IMR-90 (cell line): ENCODE data around the gene ZFHX3. TPM values are rescaled to one million over a fixed set of nuclear protein-coding genes. Genes with fewer than 3 reads are reported as not detected.

Source experiments
- ATAC-seq: fragments of 200-7000 bp; cut with Tn5 transposase; 2 replicates; pipeline ENCODE4 v1.9.1; 2020; ENCODE audit warnings: low read depth, mild to moderate bottlenecking, moderate library complexity
- BruUV-seq: library from RNA; stranded (reverse); fragments of 400-500 nt; replicated peaks from 2 replicates; lab custom pipeline; 2021; lab: Mats Ljungman, UMichigan
- CTCF ChIA-PET: fragments of 300-600 bp; formaldehyde crosslinking; extraction: SDS; loops from one replicate; lab custom pipeline; 2021; ENCODE audit warnings: antibody characterized with exemption; lab: Yijun Ruan, JAX
- POLR2A ChIA-PET: fragments of 300-600 bp; sonication (Branson Sonifier 250); formaldehyde crosslinking; loops from one replicate; lab custom pipeline; 2022; ENCODE audit warnings: antibody characterized with exemption; ENCODE audit not compliant: unreplicated experiment; lab: Charles Lee
- DNase-seq: peaks from one replicate; pipeline ENCODE4 v3.0.0; 2013
- H2AFZ ChIP-seq: replicated peaks from 2 replicates; pipeline ENCODE3; 2013; ENCODE audit warnings: low read length, mild to moderate bottlenecking; ENCODE audit not compliant: poor library complexity
- H2AK5ac ChIP-seq: 2 replicates; pipeline ENCODE4 v1.6.1; 2013; ENCODE audit warnings: low read depth, low read length, inconsistent platforms
- H2AK9ac ChIP-seq: replicated peaks from 2 replicates; pipeline ENCODE3; 2013; ENCODE audit warnings: mild to moderate bottlenecking, low read depth, low read length, moderate library complexity; ENCODE audit not compliant: poor library complexity
- H2BK120ac ChIP-seq: 2 replicates; pipeline ENCODE4 v1.6.1; 2013; ENCODE audit warnings: low read depth, low read length, inconsistent platforms
- H2BK15ac ChIP-seq: 3 replicates; pipeline ENCODE4 v1.6.1; 2013; ENCODE audit warnings: low read depth, low read length, inconsistent platforms
- H2BK20ac ChIP-seq: 2 replicates; pipeline ENCODE4 v1.6.1; 2013; ENCODE audit warnings: low read depth, mild to moderate bottlenecking, inconsistent platforms, low read length, moderate library complexity
- H2BK5ac ChIP-seq: 2 replicates; pipeline ENCODE4 v1.6.1; 2013; ENCODE audit warnings: mild to moderate bottlenecking, low read depth, low read length, inconsistent platforms; ENCODE audit not compliant: poor library complexity, severe bottlenecking
- H3K14ac ChIP-seq: replicated peaks from 2 replicates; pipeline ENCODE4 v1.6.1; 2013; ENCODE audit warnings: low read depth, low read length, inconsistent platforms
- H3K18ac ChIP-seq: 2 replicates; pipeline ENCODE4 v1.6.1; 2013; ENCODE audit warnings: low read depth, low read length, control low read depth
- H3K23ac ChIP-seq: 2 replicates; pipeline ENCODE4 v1.6.1; 2013; ENCODE audit warnings: low read depth, low read length, inconsistent platforms
- H3K27ac ChIP-seq: 2 replicates; pipeline ENCODE4 v1.5.1; 2013; ENCODE audit warnings: mild to moderate bottlenecking, control low read depth, low read length; ENCODE audit not compliant: insufficient read depth
- H3K27me3 ChIP-seq: 2 replicates; pipeline ENCODE4 v1.6.1; 2013; ENCODE audit warnings: low read length; ENCODE audit not compliant: control insufficient read depth, insufficient read depth
- H3K36me3 ChIP-seq: 2 replicates; pipeline ENCODE4 v1.6.1; 2013; ENCODE audit warnings: low read length, mixed read lengths; ENCODE audit not compliant: control insufficient read depth, insufficient read depth
- H3K4ac ChIP-seq: 2 replicates; pipeline ENCODE4 v1.6.1; 2013; ENCODE audit warnings: low read depth, low read length, inconsistent platforms
- H3K4me1 ChIP-seq: 2 replicates; pipeline ENCODE4 v1.6.1; 2013; ENCODE audit warnings: low read length, mixed read lengths; ENCODE audit not compliant: control insufficient read depth, insufficient read depth
- H3K4me2 ChIP-seq: 2 replicates; pipeline ENCODE4 v1.6.1; 2013; ENCODE audit warnings: low read depth, mild to moderate bottlenecking, control low read depth, low read length, moderate library complexity
- H3K4me3 ChIP-seq: 2 replicates; pipeline ENCODE4 v1.5.1; 2013; ENCODE audit warnings: low read depth, mild to moderate bottlenecking, control low read depth, low read length, moderate library complexity; ENCODE audit not compliant: insufficient read depth
- H3K56ac ChIP-seq: 2 replicates; pipeline ENCODE4 v1.6.1; 2013; ENCODE audit warnings: low read length, inconsistent platforms; ENCODE audit not compliant: insufficient read depth; ENCODE audit errors: extremely low read depth
- H3K79me1 ChIP-seq, 2 experiments: 2 replicates each; pipeline ENCODE4 v1.6.1; 2013; ENCODE audit warnings: low read length in 2 of 2, inconsistent platforms in 1 of 2, low read depth in 1 of 2
- H3K9ac ChIP-seq: 2 replicates; pipeline ENCODE4 v1.6.1; 2013; ENCODE audit warnings: low read depth, low read length, control low read depth
- H3K9me1 ChIP-seq: 2 replicates; pipeline ENCODE4 v1.6.1; 2013; ENCODE audit warnings: low read length, inconsistent platforms; ENCODE audit not compliant: insufficient read depth
- H3K9me3 ChIP-seq: 2 replicates; pipeline ENCODE4 v1.6.1; 2013; ENCODE audit warnings: low read length; ENCODE audit not compliant: control insufficient read depth, insufficient read depth
- H4K20me1 ChIP-seq: 2 replicates; pipeline ENCODE4 v1.6.1; 2013; ENCODE audit warnings: low read length, inconsistent platforms; ENCODE audit not compliant: insufficient read depth
- H4K5ac ChIP-seq: 2 replicates; pipeline ENCODE4 v1.6.1; 2013; ENCODE audit warnings: mild to moderate bottlenecking, low read depth, low read length, control low read depth
- H4K8ac ChIP-seq, 2 experiments: 2 replicates each; pipeline ENCODE4 v1.6.1; 2013; ENCODE audit warnings: low read depth in 2 of 2, low read length in 2 of 2, control low read depth in 1 of 2, inconsistent platforms in 1 of 2
- H4K91ac ChIP-seq: 2 replicates; pipeline ENCODE4 v1.6.1; 2013; ENCODE audit warnings: low read depth, low read length, inconsistent platforms; ENCODE audit not compliant: insufficient read depth
- BHLHE40 ChIP-seq: fragments of 150-350 bp; IDR thresholded peaks from 2 replicates; pipeline ENCODE4 v1.6.1; 2016; ENCODE audit warnings: mild to moderate bottlenecking, low read depth, low read length
- NFE2L2 ChIP-seq: fragments of 150-350 bp; IDR thresholded peaks from 2 replicates; pipeline ENCODE4 v1.6.1; 2016; ENCODE audit warnings: low read depth, mild to moderate bottlenecking, low read length
- RAD21 ChIP-seq: IDR thresholded peaks from 2 replicates; pipeline ENCODE4 v1.6.1; 2012; ENCODE audit warnings: low read length, improper control_type of control experiment
- WGBS, 2 experiments: methylation state at CpG; one replicate each; pipeline versions ENCODE4 v1.1.5 to v1.1.7; 2013; ENCODE audit warnings: missing lambda C conversion rate in 2 of 2; ENCODE audit not compliant: insufficient read length in 1 of 2; ENCODE audit errors: extremely low coverage in 2 of 2; 5-methylcytosine and 5-hydroxymethylcytosine counted together
- dilution Hi-C: fragments of 300-500 bp; cut with HindIII; formaldehyde crosslinking; loops from one replicate; pipeline ENCODE4 v1.14.3; 2018; ENCODE audit warnings: low sequenced_read_pairs; ENCODE audit not compliant: unreplicated experiment
- in situ Hi-C: fragments of 300-500 bp; cut with MboI; formaldehyde crosslinking; loops from 3 replicates; pipeline ENCODE4 v1.14.3; 2019; ENCODE audit warnings: low sequenced_read_pairs, inconsistent platforms, mixed read lengths
- intact Hi-C: fragments of 100-400 bp; cut with micrococcal nuclease; formaldehyde crosslinking; loops from 2 replicates; pipeline ENCODE4 v1.10.0; 2022
- polyA plus RNA-seq, 3 experiments: library from polyadenylated mRNA; depleted of rRNA; stranded (reverse); fragments of >200 nt; gene quantifications; 2 replicates each; pipeline ENCODE4 v1.2.3, GENCODE V29; 2012; ENCODE audit warnings: low replicate concordance in 1 of 3
- total RNA-seq: library from RNA; depleted of rRNA; stranded (reverse); fragments of >200 nt; gene quantifications from 2 replicates; pipeline ENCODE4 v1.2.3, GENCODE V29; 2012

The ZFHX3 gene
- total and polyA plus RNA-seq, 2 of the 4 experiments (the other 2 are of a cell fraction): 1.4 to 1.7 TPM

DNA sequence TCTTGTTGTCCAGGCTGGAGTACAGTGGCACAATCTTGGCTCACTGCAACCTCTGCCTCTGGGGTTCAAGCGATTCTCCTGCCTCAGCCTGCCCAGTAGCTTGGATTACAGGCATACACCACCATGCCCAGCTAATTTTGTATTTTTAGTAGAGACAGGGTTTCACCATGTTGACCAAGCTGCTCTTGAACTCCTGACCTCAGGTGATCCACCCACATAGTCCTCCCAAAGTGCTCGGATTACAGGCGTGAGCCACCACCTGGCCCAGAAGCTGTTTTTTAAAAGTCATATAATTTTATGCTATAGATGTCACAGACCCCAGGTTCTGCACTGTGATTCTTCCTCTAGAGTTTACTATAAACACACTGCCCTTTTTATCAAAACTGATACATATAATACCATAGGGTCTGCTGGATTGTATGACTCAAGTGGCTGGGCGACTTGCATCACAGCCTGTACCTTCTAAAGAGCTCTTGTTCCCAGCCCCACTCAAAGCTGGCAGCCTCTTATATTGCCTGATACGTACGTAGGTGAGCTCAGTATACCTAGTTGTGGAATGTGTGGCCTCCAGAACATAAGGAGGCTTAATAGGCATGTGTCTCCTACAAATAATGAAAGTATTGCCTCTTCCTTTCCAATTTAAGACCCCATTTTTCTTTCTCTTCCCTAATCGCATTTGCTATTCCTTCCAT lies 295.8 kb downstream of the ZFHX3 start:
- Histone ChIP-seq H3K9me1 (no peaks in the 10 kb centered on the region), H3K14ac (no peak overlapping the region), H3K4me1 (no peaks in the 10 kb centered on the region), H2BK5ac (no peak overlapping the region), H4K20me1 (no peaks in the 10 kb centered on the region), H2AK5ac (no peak overlapping the region), H3K18ac (no peak overlapping the region), H2AK9ac (no peak overlapping the region), H2BK20ac (no peak overlapping the region), H3K9me3 (no peaks in the 10 kb centered on the region), H4K8ac (no peak overlapping the region), H3K79me1 (no peaks in the 10 kb centered on the region), H3K4ac (no peak overlapping the region), H2BK120ac (no peak overlapping the region), H2BK15ac (no peak overlapping the region), H3K27ac (no peak overlapping the region), H3K23ac (no peak overlapping the region), H3K9ac (no peak overlapping the region), H3K27me3 (no peaks in the 10 kb centered on the region), H2AFZ (no peak overlapping the region), H3K4me2 (no peak overlapping the region), H3K4me3 (no peak overlapping the region), H3K56ac (no peak overlapping the region), H4K91ac (no peak overlapping the region), H3K36me3 (no peaks in the 10 kb centered on the region), H4K5ac (no peak overlapping the region)
- ATAC-seq: no peak
- BruUV-seq: no TSS peak
- dilution Hi-C loops: no loop called here
- intact Hi-C loops: no loop called here
- in situ Hi-C loops: no loop called here
- TF ChIP-seq RAD21 (no peak), BHLHE40 (no peak), NFE2L2 (no peak)
- ChIA-PET POLR2A (no interaction called here), CTCF (no interaction called here)
- no peak for DNase-seq
- no CpG with 5 or more reads among the region's 7 CpGs for WGBS, 2 experiments
